SU-DHL-6 (cell line): ENCODE data around the gene EDNRA.

Experiments used
- EZH2phosphoT487 ChIP-seq: fragments of 200-600 bp; sonication (generic), shearing (Covaris generic); conservative IDR thresholded peaks from 2 replicates; pipeline ENCODE4 v1.6.1; 2018; ENCODE audit warnings: mild to moderate bottlenecking, antibody characterized with exemption, low read length, moderate library complexity, mixed read lengths
- TF ChIP-seq, protein P1 (sequence below): fragments of 200-600 bp; sonication (generic); IDR thresholded peaks from one replicate; pipeline ENCODE4 v1.5.1; 2017; ENCODE audit warnings: antibody characterized with exemption, mild to moderate bottlenecking, low read length, moderate library complexity; ENCODE audit not compliant: insufficient read depth, poor library complexity, severe bottlenecking

DNA sequence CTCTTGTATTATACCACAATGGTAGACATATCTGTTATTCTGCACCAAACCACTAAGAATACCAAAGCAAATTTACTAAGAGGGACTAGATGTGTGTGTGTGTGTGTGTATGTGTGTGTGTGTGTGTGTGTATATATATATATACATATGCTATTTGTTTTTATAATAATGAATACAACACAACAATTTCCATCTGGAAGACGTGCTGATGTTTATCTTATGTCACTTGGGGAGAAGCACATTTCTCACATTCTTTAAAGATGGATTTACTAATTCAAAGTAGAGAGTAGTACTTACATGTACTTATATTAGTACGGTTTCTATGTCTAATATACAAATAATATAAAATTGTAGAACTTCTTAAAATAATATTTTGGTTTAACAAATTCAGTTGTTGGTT, 52.0 kb downstream of the EDNRA start:
- TF ChIP-seq, protein P1, sequence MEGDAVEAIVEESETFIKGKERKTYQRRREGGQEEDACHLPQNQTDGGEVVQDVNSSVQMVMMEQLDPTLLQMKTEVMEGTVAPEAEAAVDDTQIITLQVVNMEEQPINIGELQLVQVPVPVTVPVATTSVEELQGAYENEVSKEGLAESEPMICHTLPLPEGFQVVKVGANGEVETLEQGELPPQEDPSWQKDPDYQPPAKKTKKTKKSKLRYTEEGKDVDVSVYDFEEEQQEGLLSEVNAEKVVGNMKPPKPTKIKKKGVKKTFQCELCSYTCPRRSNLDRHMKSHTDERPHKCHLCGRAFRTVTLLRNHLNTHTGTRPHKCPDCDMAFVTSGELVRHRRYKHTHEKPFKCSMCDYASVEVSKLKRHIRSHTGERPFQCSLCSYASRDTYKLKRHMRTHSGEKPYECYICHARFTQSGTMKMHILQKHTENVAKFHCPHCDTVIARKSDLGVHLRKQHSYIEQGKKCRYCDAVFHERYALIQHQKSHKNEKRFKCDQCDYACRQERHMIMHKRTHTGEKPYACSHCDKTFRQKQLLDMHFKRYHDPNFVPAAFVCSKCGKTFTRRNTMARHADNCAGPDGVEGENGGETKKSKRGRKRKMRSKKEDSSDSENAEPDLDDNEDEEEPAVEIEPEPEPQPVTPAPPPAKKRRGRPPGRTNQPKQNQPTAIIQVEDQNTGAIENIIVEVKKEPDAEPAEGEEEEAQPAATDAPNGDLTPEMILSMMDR, result no peak
- no peak for TF ChIP-seq EZH2phosphoT487
